ENCODE data around the gene PPP1R12C.

The PPP1R12C gene

GRCh38 chr19:55098716-55099556 is 18.5 kb downstream of the PPP1R12C start:
- no peak for TF ChIP-seq CTCF (IDR thresholded peaks at IDR 0.05; ENCODE audit: control insufficient read depth, extremely low read depth, insufficient read depth)
- DNase-seq (ENCODE audit: low read depth) = no peak
- no peak overlapping the region for H3K4me3 ChIP-seq (ENCODE audit: low read depth, low read length)

- no peak for DNase-seq (ENCODE audit: low read depth)
- H3K4me3 ChIP-seq (ENCODE audit: low read depth, low read length) = no peak overlapping the region
- no peak for TF ChIP-seq CTCF (IDR thresholded peaks at IDR 0.05; ENCODE audit: control insufficient read depth, extremely low read depth, insufficient read depth)
Observed at GRCh38 chr19:55097864-55098715, 19.3 kb downstream of the PPP1R12C start.

GRCh38 chr19:55096061-55096701 is 21.3 kb downstream of the PPP1R12C start:
- DNase-seq (ENCODE audit: low read depth) = no peak
- no peak overlapping the region for H3K4me3 ChIP-seq (ENCODE audit: low read depth, low read length)
- TF ChIP-seq CTCF (IDR thresholded peaks at IDR 0.05; ENCODE audit: control insufficient read depth, extremely low read depth, insufficient read depth) = no peak

- TF ChIP-seq CTCF (IDR thresholded peaks at IDR 0.05; ENCODE audit: control insufficient read depth, extremely low read depth, insufficient read depth) = no peak
- H3K4me3 ChIP-seq (ENCODE audit: low read depth, low read length) = no peak overlapping the region
- DNase-seq (ENCODE audit: low read depth) = no peak
Observed at GRCh38 chr19:55095260-55096060, 22.0 kb downstream of the PPP1R12C start.

GRCh38 chr19:55094456-55095259 is 22.8 kb downstream of the PPP1R12C start:
- no peak overlapping the region for H3K4me3 ChIP-seq (ENCODE audit: low read depth, low read length)
- DNase-seq (ENCODE audit: low read depth) = no peak
- no peak for TF ChIP-seq CTCF (IDR thresholded peaks at IDR 0.05; ENCODE audit: control insufficient read depth, extremely low read depth, insufficient read depth)

Measured in LNCaP clone FGC (cell line).